Activated CD8-positive, alpha-beta T cell treated with anti-CD3 and anti-CD28 coated beads, Interleukin-2, amount 10 ng/mL, durations not matched to agents 7 days and 5 days (primary cell): Measurements from ENCODE around the gene RTN4R. TPM values are rescaled to one million over a fixed set of nuclear protein-coding genes. Genes with fewer than 3 reads are reported as not detected.
"Not testable (repeated sequence)": the region's sequence is repeated elsewhere in the genome, so short reads cannot be mapped to it uniquely, and the experiment has no call there.

Experiments used
- ATAC-seq: fragments of 150-1000 bp; cut with Tn5 transposase; one replicate; pipeline ENCODE4 v1.10.0; 2021; ENCODE audit warnings: moderate library complexity
- CTCF ChIA-PET: fragments of 350-600 bp; sonication (Branson Sonifier 250); formaldehyde crosslinking; loops from one replicate; lab custom pipeline; 2021; ENCODE audit warnings: antibody characterized with exemption; lab: Charles Lee
- POLR2A ChIA-PET: fragments of 350-600 bp; sonication (Branson Sonifier 250); formaldehyde crosslinking; loops from one replicate; lab custom pipeline; 2021; ENCODE audit warnings: antibody characterized with exemption; lab: Charles Lee
- DNase-seq: peaks from one replicate; pipeline ENCODE4 v3.0.0-alpha.2; 2020
- H3K27ac Mint-ChIP-seq: one replicate; pipeline ENCODE4 v1.8.0; 2021; ENCODE audit warnings: mild to moderate bottlenecking, mixed read lengths
- H3K27me3 Mint-ChIP-seq: one replicate; pipeline ENCODE4 v1.8.0; 2021; ENCODE audit warnings: low read depth, mixed read lengths
- H3K36me3 Mint-ChIP-seq: one replicate; pipeline ENCODE4 v1.8.0; 2021; ENCODE audit warnings: low read depth, mixed read lengths
- H3K4me1 Mint-ChIP-seq: one replicate; pipeline ENCODE4 v1.8.0; 2021; ENCODE audit warnings: low read depth, mixed read lengths
- H3K4me3 Mint-ChIP-seq: one replicate; pipeline ENCODE4 v1.8.0; 2021; ENCODE audit warnings: mild to moderate bottlenecking, mixed read lengths
- H3K9me3 Mint-ChIP-seq: one replicate; pipeline ENCODE4 v1.8.0; 2022; ENCODE audit warnings: mixed read lengths; ENCODE audit not compliant: insufficient read depth
- total RNA-seq, 2 experiments: library from RNA; stranded (reverse); gene quantifications; one replicate each; pipeline ENCODE4 v1.2.3, GENCODE V29; 2021

The RTN4R gene
- total RNA-seq, result 1 to 10 TPM; 3.7 to 3.8 TPM

- peak within 1 kb of the TSS; percentile 67 for H3K4me3 Mint-ChIP-seq
- ChIA-PET POLR2A (no interaction called here), CTCF (no interaction called here)
- peaks cover 10% of the 10 kb centered on the region for H3K27me3 Mint-ChIP-seq
- H3K36me3 Mint-ChIP-seq, result no peaks in the 10 kb centered on the region
- H3K27ac Mint-ChIP-seq, result peak within 1 kb of the TSS; percentile 30
- H3K4me1 Mint-ChIP-seq, result peaks cover 5% of the 10 kb centered on the region
- no peaks in the 10 kb centered on the region for H3K9me3 Mint-ChIP-seq
- DNase-seq (peak; percentile 66), ATAC-seq (peak; percentile 88)
These were observed at the start of gene RTN4R for GRCh38 chr22:20268279-20269012. Gene RTN4R (minus strand): TSS chr22:20268318. CDS start chr22:20268092, 226 bp downstream.

DNA sequence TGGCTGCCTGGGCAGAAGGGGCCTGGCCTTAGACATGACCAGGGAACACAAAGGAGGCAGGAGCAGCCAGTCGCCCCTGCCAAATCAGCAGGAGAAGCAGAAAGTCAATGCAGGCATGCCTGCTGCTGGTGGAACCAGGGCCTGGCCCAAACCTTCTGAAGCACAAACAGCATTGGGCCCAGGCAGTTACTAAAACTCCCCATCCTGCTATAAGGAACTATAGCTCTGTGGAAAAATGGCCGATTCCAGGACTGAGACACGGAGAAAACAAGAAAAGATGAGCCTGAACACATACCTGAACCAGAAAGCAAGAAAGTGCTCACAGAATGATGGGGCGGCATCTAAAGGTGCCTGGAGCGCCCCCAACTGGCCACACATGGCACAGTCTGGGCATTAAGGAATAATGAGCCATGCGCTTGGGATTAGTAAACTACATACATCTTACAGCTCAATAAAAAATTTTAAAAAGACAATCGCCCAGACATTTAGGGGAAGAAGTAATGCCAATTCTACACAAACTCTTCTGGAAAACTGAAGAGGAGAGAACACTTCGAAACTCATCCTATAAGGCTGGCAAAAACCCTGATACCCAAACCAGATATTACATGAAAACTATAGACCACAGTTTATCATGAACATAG is 49.4 kb upstream of the RTN4R start:
- H3K36me3 Mint-ChIP-seq, POLR2A ChIA-PET, ATAC-seq, H3K9me3 Mint-ChIP-seq, H3K27ac Mint-ChIP-seq, H3K27me3 Mint-ChIP-seq: not testable (repeated sequence)
- Mint-ChIP-seq H3K4me3 (peak overlapping the region; percentile 51), H3K4me1 (peaks cover 36% of the 10 kb centered on the region)
- CTCF ChIA-PET, result interaction anchor here (0.6 to 1.7 kb wide), 4 partner anchors 11 to 146 kb away, joined by 3 to 9 read pairs (median 4); partner anchors contain the start of gene ZNF74
- peak; percentile 44 for DNase-seq

GRCh38 chr22:20316844-20317401 is 48.8 kb upstream of the RTN4R start:
- CTCF ChIA-PET, result interaction anchor here (0.8 to 1.7 kb wide), 3 partner anchors 22 to 147 kb away, joined by 3 to 9 read pairs (median 4); partner anchors contain the start of gene ZNF74
- POLR2A ChIA-PET, result no interaction called here
- H3K9me3 Mint-ChIP-seq, result no peaks in the 10 kb centered on the region
- peak overlapping the region; percentile 15 for H3K4me3 Mint-ChIP-seq
- peaks cover 32% of the 10 kb centered on the region for H3K4me1 Mint-ChIP-seq
- no peaks in the 10 kb centered on the region for H3K36me3 Mint-ChIP-seq
- no peak overlapping the region for H3K27ac Mint-ChIP-seq
- no peaks in the 10 kb centered on the region for H3K27me3 Mint-ChIP-seq
- DNase-seq (peak; percentile 18), ATAC-seq (no peak)

DNA sequence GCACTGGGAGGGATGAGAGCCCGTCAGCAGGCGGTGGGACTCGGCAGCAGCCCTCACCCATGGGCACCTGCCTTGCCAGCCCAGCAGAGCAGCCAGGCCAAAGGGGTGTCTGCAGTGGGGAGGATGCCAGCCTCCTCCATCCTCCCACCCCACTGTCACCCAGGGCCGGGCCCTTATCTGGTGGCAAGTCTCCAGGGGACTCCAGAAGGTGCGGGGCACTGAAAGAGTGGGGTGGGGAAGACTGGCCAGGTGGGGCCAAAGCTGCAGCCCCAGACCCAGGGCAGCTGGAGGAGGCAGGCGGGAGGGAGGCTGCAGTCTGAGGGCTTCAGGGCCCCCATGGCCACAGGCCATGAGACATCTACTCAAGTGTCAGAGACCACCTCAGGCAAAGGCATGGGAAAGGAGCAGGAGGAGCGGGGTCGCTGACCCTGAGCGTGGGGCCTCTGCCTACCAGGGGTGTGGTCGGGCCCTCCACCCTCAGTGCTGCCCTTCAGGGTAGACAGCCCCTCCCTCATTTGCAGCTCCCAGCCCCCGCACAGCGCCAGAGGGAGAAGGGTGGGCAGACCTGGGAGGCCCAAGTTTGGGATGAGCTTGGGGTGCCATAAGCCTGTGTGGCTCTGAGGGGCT is 48.2 kb upstream of the RTN4R start:
- ChIA-PET POLR2A (no interaction called here), CTCF (interaction anchor here (1.5 kb wide), 1 partner anchor 21 kb away, joined by 9 read pairs; no protein-coding TSS in a partner anchor)
- Mint-ChIP-seq H3K4me3 (no peak overlapping the region), H3K4me1 (peaks cover 26% of the 10 kb centered on the region), H3K27ac (no peak overlapping the region), H3K27me3 (no peaks in the 10 kb centered on the region), H3K36me3 (no peaks in the 10 kb centered on the region), H3K9me3 (no peaks in the 10 kb centered on the region)
- no peak for ATAC-seq
- peak; percentile 12 for DNase-seq

DNA sequence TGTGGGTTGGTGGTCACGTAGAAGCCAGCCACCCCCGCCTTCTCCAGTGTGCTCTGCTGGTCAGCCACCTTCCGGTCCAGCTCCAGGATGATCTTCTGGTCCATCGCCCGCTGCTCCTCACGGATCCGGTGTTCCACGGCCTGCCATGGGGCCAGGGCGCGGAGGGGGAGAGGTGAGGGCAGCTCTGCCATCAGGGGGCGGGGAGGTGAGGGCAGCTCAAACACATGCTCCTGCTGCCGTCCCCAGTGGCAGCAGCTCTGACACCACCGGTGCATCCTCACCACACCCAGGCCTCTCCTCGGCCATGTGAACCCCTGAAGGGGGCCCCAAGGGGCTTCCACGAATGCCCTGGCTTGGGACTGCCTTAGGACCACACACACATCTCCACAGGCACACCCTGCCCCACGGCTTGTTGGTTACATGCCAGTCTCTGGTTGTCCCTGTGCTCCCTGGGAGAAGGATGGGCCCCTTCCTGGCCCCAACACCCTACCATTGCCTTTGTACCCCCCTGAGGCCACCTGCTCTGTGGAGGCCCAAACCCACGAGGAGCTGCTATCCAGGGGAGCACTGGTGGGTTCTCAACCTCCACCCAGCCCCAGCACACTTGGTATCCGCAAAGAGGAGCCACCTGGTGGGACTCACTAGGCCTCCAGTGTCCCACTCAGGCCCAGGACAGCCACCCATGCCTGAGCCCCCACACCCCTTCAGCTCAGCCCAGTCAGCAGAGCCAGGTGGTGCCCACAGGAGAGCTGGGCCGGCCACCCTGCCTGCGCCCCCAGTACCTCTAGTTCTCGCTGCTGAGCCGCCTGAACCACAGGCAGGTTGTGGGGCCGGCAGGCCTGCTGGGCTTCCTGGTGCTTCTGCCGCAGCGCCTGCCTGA is 47.5 kb upstream of the RTN4R start:
- no peaks in the 10 kb centered on the region for H3K9me3 Mint-ChIP-seq
- ChIA-PET POLR2A (no interaction called here), CTCF (no interaction called here)
- H3K27ac Mint-ChIP-seq, result no peak overlapping the region
- H3K27me3 Mint-ChIP-seq, result no peaks in the 10 kb centered on the region
- ATAC-seq, result no peak
- H3K36me3 Mint-ChIP-seq, result no peaks in the 10 kb centered on the region
- peak; percentile 16 for DNase-seq
- H3K4me1 Mint-ChIP-seq, result peaks cover 19% of the 10 kb centered on the region
- H3K4me3 Mint-ChIP-seq, result no peak overlapping the region

DNA sequence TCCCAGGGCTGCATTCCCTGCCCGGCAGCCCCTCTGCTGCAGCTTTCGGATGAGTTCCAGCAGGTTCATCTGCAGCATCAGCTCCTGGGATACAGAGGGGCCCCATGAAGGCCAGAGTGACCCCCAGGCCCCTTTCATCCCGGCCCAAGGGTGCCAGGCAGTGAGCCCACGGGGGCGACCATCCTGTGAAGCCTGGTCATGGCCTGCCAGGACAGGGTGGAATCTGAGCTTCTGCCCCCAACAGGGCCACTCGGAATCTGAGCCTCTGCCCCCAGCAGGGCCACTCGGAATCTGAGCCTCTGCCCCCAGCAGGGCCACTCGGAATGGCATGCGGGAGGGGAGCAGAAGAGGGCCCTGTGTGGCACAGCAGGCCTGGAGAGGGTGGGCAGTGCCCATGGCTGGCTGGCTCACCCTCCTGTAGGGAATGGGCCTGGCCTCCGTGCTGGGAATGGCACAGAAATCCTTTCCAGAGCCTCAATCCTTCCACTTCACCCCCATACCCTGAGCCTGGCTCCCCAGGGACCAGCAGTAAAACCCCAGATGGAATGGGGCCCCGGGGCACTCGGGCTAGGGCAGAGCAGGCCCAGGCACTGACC is 46.7 kb upstream of the RTN4R start:
- H3K9me3 Mint-ChIP-seq, H3K27me3 Mint-ChIP-seq, H3K36me3 Mint-ChIP-seq, H3K4me3 Mint-ChIP-seq, ATAC-seq, POLR2A ChIA-PET, H3K27ac Mint-ChIP-seq, CTCF ChIA-PET: not testable (repeated sequence)
- peak; percentile 8 for DNase-seq
- H3K4me1 Mint-ChIP-seq, result peaks cover 16% of the 10 kb centered on the region

DNA sequence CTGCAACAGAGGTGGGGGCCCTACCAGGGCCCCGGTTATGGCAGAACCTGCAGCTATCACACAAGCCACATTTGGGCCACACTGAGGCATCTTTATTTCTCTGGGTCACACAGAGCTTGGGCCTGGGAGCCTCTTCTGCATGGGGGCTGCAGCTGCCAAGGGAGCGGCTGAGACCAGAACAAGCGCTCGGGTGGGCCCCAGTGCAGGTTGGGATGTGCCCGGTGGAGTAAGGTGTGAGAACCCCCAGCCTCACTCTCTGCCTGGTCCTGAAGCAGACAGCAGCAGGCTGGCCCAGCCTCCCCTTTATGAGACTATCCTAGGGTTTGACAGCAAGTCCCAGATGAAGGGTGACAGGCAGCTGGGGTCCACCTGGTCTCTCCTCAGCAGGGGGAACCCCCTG is 46.1 kb upstream of the RTN4R start:
- H3K36me3 Mint-ChIP-seq, H3K27ac Mint-ChIP-seq, H3K4me3 Mint-ChIP-seq, DNase-seq, CTCF ChIA-PET, H3K9me3 Mint-ChIP-seq, ATAC-seq, H3K27me3 Mint-ChIP-seq, POLR2A ChIA-PET: not testable (repeated sequence)
- H3K4me1 Mint-ChIP-seq, result peaks cover 16% of the 10 kb centered on the region

GRCh38 chr22:20313306-20314077 is 45.4 kb upstream of the RTN4R start:
- H3K36me3 Mint-ChIP-seq, CTCF ChIA-PET, H3K27me3 Mint-ChIP-seq, H3K4me3 Mint-ChIP-seq, ATAC-seq, POLR2A ChIA-PET, H3K9me3 Mint-ChIP-seq, H3K27ac Mint-ChIP-seq: not testable (repeated sequence)
- peak; percentile 18 for DNase-seq
- H3K4me1 Mint-ChIP-seq, result peaks cover 15% of the 10 kb centered on the region

DNA sequence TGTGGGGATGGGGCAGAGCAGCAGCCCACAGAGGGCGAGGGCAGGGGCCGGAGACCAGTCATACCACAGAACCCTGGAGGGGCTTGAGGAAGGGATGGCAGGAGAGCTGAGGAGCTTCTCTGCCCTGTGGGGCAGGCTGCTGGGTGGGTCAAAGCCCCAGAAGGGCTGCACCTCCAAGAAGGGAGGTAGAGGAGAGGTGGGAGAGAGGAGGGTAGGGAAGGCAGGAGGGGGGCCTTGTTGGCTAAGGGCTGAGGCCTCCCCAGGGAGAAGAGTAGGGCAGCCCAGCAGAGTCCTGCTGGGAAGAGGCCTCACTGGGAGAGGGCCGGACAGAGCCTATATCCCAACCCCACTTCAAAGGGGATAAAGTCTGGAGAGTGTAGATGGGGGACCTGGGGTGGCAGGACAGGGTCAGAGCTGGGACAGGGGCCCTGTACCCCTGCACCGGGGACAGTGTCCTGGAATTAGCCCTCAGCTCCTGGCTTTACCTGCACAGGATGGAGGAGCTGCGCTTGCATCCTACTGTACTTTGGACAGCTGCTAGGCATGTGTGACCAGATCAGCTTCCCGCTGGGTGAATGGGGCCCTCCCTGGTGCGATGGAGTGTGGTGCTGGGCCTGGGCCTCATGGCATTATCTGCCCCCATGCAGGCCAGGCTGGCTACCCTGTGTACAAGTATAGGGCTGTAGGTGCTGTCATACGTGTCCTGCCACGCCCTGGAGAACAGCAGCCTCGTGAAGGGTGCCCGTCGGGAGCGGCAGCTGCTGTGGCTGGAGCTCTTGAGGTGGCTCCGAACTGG is 44.5 kb upstream of the RTN4R start:
- ATAC-seq, result no peak
- CTCF ChIA-PET, result no interaction called here
- Mint-ChIP-seq H3K27me3 (no peaks in the 10 kb centered on the region), H3K4me1 (peaks cover 6% of the 10 kb centered on the region), H3K36me3 (no peaks in the 10 kb centered on the region), H3K27ac (no peak overlapping the region), H3K4me3 (no peak overlapping the region), H3K9me3 (no peaks in the 10 kb centered on the region)
- POLR2A ChIA-PET, result no interaction called here
- DNase-seq, result peak; percentile 18
